ENCODE results near the gene TCN2.
"Not testable (repeated sequence)": the region's sequence is repeated elsewhere in the genome, so short reads cannot be mapped to it uniquely, and the experiment has no call there.

DNA sequence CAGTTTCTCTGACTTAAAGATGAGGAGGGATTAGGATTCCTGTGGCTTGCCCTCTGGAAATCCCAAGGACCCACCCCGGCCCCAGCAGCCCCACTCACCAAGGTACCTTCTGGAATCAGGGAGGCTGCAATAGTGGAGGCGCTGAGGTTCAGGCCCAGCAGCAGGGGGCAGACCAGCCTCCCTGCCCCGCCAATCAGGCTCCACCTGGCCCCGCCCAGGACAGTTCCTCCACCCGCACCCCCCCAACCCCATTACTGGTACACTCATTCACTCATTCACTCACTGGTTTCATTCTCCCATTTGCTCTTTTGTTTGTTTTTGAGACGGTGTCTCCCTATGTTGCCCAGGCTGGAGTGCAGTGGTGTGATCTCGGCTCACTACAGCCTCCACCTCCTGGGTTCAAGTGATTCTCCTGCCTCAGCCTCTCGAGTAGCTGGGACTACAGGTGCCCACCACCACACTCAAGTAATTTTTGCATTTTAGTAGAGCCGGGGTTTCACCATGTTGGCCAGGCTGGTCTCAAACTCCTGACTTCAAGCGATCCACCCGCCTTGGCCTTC lies 46.3 kb upstream of the TCN2 start:
- TF ChIP-seq MCM7 (IDR thresholded peaks at IDR 0.05); POLR2A (conservative IDR thresholded peaks at IDR 0.05): not testable (repeated sequence)

Data from K562 (cell line).